Ovary (tissue), 9 donors: ENCODE data around the gene SLC39A13. TPM values are rescaled to one million over a fixed set of nuclear protein-coding genes. Genes with fewer than 3 reads are reported as not detected.

ENCODE experiments used
- DNase-seq, 5 donors: peaks; one replicate each; pipeline ENCODE4 v3.0.0-alpha.2; 2019 to 2020
- H3K27ac ChIP-seq, 2 donors: fragments of 200-600 bp; one replicate each; pipeline versions ENCODE4 v1.5.1 to v1.8.0; 2019 to 2022
- H3K27me3 ChIP-seq: fragments of 200-600 bp; one replicate; pipeline ENCODE4 v1.8.0; 2022
- H3K36me3 ChIP-seq: fragments of 200-600 bp; sonication (generic); one replicate; pipeline ENCODE4 v1.5.1; 2019
- H3K4me1 ChIP-seq: one replicate; pipeline ENCODE4 v1.8.1; 2013; ENCODE audit warnings: mild to moderate bottlenecking, moderate library complexity; ENCODE audit not compliant: insufficient read depth
- H3K4me3 ChIP-seq: fragments of 200-600 bp; sonication (generic); one replicate; pipeline ENCODE4 v1.5.1; 2017
- H3K9me3 ChIP-seq, 2 donors: fragments of 200-600 bp in 1 of 2; sonication (generic) in 1 of 2; one replicate each; pipeline versions ENCODE4 v1.5.1 to v1.8.1; 2013 to 2019; ENCODE audit warnings: mild to moderate bottlenecking in 1 of 2, moderate library complexity in 1 of 2
- CTCF ChIP-seq, 3 donors: fragments of 450-650 bp in 2 of 3; fragments of 200-600 bp in 1 of 3; IDR thresholded peaks; one replicate each; pipeline versions ENCODE4 v1.5.1 to v1.8.0; 2016 to 2022; ENCODE audit warnings: antibody characterized with exemption in 3 of 3, mild to moderate bottlenecking in 1 of 3
- EP300 ChIP-seq: sonication (generic); formaldehyde crosslinking; IDR thresholded peaks from one replicate; pipeline ENCODE4 v1.6.1; 2017; ENCODE audit warnings: antibody characterized with exemption
- POLR2A ChIP-seq: fragments of 450-650 bp; IDR thresholded peaks from one replicate; pipeline ENCODE4 v1.6.1; 2017; ENCODE audit warnings: antibody characterized with exemption, mild to moderate bottlenecking, moderate library complexity
- WGBS, 3 donors: extraction: QIAGEN DNeasy Blood & Tissue Kit in 1 of 3; methylation state at CpG; one replicate each; pipeline versions ENCODE4 v1.1.5 to v1.1.7; 2013 to 2017; 5-methylcytosine and 5-hydroxymethylcytosine counted together
- intact Hi-C, 4 donors: fragments of 100-400 bp; cut with DNase I; formaldehyde crosslinking; loops; one replicate each; pipeline versions ENCODE4 v1.11.0 to v1.15.1; 2022 to 2023
- polyA plus RNA-seq, 2 donors: library from polyadenylated mRNA; stranded (reverse); fragments of 200-250 nt in 1 of 2; fragments of 350-450 nt in 1 of 2; fragmentation: Illumina TruSeq in 1 of 2; extraction: RNeasy Lipid Tissue Mini Kit (QIAGEN cat#74804) in 1 of 2; gene quantifications; one replicate each; pipeline ENCODE4 v1.2.3, GENCODE V29; 2013 to 2014
- total RNA-seq, 7 donors: library from RNA; depleted of rRNA in 2 of 7; stranded (reverse); fragments of >200 nt in 2 of 7; fragmentation: NEBNext Ultra II Directional in 3 of 7; extraction: Animal tissue kit (Norgen Biotek cat#: 25700) in 3 of 7; gene quantifications; one replicate each; pipeline versions ENCODE4 v1.1.0 to v1.2.4, GENCODE V29; 2016 to 2023
- donor health status: DM: no; HTN: no; CAD: no; lungs with moderate emphysema.
- donor health status: DM: no; HTN: no; CAD: no.
- donor health status: Bipolar disorder and iron deficiency.
- donor health status: DM: yes; HTN: yes; CAD: no.
- donor health status: DM: no; HTN: no; CAD: no.
- donor health status: DM: yes; HTN: yes; CAD: no.

Gene SLC39A13
- total and polyA plus RNA-seq, 9 donors = 2.8 to 60.2 (median 51.7) TPM

GRCh38 chr11:47373876-47374719 lies 34.3 kb upstream of the SLC39A13 start:
- Histone ChIP-seq H3K36me3 (no peaks in the 10 kb centered on the region), H3K27ac (no peak overlapping the region), H3K4me3 (no peak overlapping the region), H3K9me3 (no peaks in the 10 kb centered on the region), H3K4me1 (no peaks in the 10 kb centered on the region), H3K27me3 (no peaks in the 10 kb centered on the region)
- intact Hi-C loops = loop anchor here (2.0 to 10.0 kb wide), 3 partner anchors 79 to 241 kb away; no protein-coding TSS in a partner anchor
- peak; percentile 81 to 89 (median 85) for DNase-seq
- 40 to 44% (median 43%) methylated on average over 19 of the region's 19 CpGs for WGBS, 3 donors
- TF ChIP-seq CTCF (IDR thresholded peaks at IDR 0.05) = peak; percentile 78 to 88 (median 85)
- TF ChIP-seq EP300 = no peak

- Histone ChIP-seq H3K36me3 (no peaks in the 10 kb centered on the region), H3K4me3 (no peak overlapping the region), H3K27ac (no peak overlapping the region), H3K4me1 (no peaks in the 10 kb centered on the region), H3K9me3 (no peaks in the 10 kb centered on the region), H3K27me3 (no peaks in the 10 kb centered on the region)
- TF ChIP-seq EP300 = no peak
- WGBS, 3 donors = 76 to 91% (median 80%) methylated on average over 5 of the region's 5 CpGs
- intact Hi-C loops = loop anchor here (2.0 to 10.0 kb wide), 4 partner anchors 78 to 240 kb away; no protein-coding TSS in a partner anchor
- peak in 1 of 5 donors; percentile 28 for DNase-seq
Measured at GRCh38 chr11:47374720-47375019, 33.7 kb upstream of the SLC39A13 start.

- H3K27ac ChIP-seq = no peak overlapping the region
- no peaks in the 10 kb centered on the region for H3K36me3 ChIP-seq
- no peaks in the 10 kb centered on the region for H3K4me1 ChIP-seq
- intact Hi-C loops = loop anchor here (2.0 to 10.0 kb wide), 4 partner anchors 77 to 240 kb away; no protein-coding TSS in a partner anchor
- no peaks in the 10 kb centered on the region for H3K27me3 ChIP-seq
- TF ChIP-seq POLR2A (no peak), CTCF (IDR thresholded peaks at IDR 0.05) (no peak), EP300 (no peak)
- no peak overlapping the region for H3K4me3 ChIP-seq
- no peaks in the 10 kb centered on the region for H3K9me3 ChIP-seq
- 80 to 94% (median 87%) methylated on average over 8 of the region's 8 CpGs for WGBS, 3 donors
- DNase-seq = peak in 1 of 5 donors; percentile 26
Measured at GRCh38 chr11:47375020-47375419, 33.4 kb upstream of the SLC39A13 start.

GRCh38 chr11:47375546-47376085 lies 32.8 kb upstream of the SLC39A13 start:
- peak in 1 of 5 donors; percentile 25 for DNase-seq
- 83 to 91% (median 91%) methylated on average over 13 of the region's 13 CpGs for WGBS, 3 donors
- intact Hi-C loops = loop anchor here (2.0 to 10.0 kb wide), 4 partner anchors 77 to 239 kb away; no protein-coding TSS in a partner anchor

More at GRCh38 chr11:47375546-47376085, 32.8 kb upstream of the SLC39A13 start:
- TF ChIP-seq CTCF (IDR thresholded peaks at IDR 0.05) = no peak
- no peak for TF ChIP-seq EP300
- TF ChIP-seq POLR2A = no peak
- Histone ChIP-seq H3K27ac (no peak overlapping the region), H3K36me3 (no peaks in the 10 kb centered on the region), H3K4me3 (no peak overlapping the region), H3K4me1 (no peaks in the 10 kb centered on the region), H3K27me3 (no peaks in the 10 kb centered on the region), H3K9me3 (no peaks in the 10 kb centered on the region)
